HepG2 (cell line): ENCODE results near the gene HES3. TPM values are rescaled to one million over a fixed set of nuclear protein-coding genes. Genes with fewer than 3 reads are reported as not detected.

Source experiments
- AKNA ChIP-seq: sonication (generic); formaldehyde crosslinking; IDR thresholded peaks from 2 replicates; pipeline ENCODE4 v1.4.0; 2020; ENCODE audit warnings: missing genetic modification reagents, borderline replicate concordance
- CEBPB ChIP-seq: IDR thresholded peaks from 2 replicates; pipeline ENCODE4 v1.6.1; 2011; ENCODE audit warnings: low read depth, low read length, improper control_type of control experiment, borderline replicate concordance
- CEBPG ChIP-seq: IDR thresholded peaks from 2 replicates; pipeline ENCODE4 v1.6.1; 2016
- EP300 ChIP-seq, 3 experiments: sonication (generic) in 1 of 3; formaldehyde crosslinking in 1 of 3; IDR thresholded peaks; 2 replicates each; pipeline versions ENCODE4 v1.5.1 to v1.6.1; 2011 to 2020; ENCODE audit warnings: low read depth in 2 of 3, low read length in 2 of 3, borderline replicate concordance in 1 of 3, improper control_type of control experiment in 1 of 3, mild to moderate bottlenecking in 1 of 3, missing genetic modification reagents in 1 of 3, moderate library complexity in 1 of 3
- FOXJ3 ChIP-seq: sonication (generic); formaldehyde crosslinking; IDR thresholded peaks from 2 replicates; pipeline ENCODE4 v1.4.0; 2020; ENCODE audit warnings: missing genetic modification reagents, mild to moderate bottlenecking, borderline replicate concordance
- FOXO1 ChIP-seq: sonication (generic); formaldehyde crosslinking; IDR thresholded peaks from 2 replicates; pipeline ENCODE4 v1.4.0; 2020; ENCODE audit warnings: missing genetic modification reagents
- FOXP1 ChIP-seq, 2 experiments: fragments of 450-650 bp in 1 of 2; IDR thresholded peaks; 2 replicates each; pipeline ENCODE4 v1.6.1; 2017 to 2018; ENCODE audit warnings: antibody characterized with exemption in 1 of 2
- HNF4A ChIP-seq: sonication (generic); formaldehyde crosslinking; IDR thresholded peaks from 2 replicates; pipeline ENCODE4 v1.4.0; 2020; ENCODE audit warnings: missing genetic modification reagents
- ZBTB33 ChIP-seq: sonication (generic); formaldehyde crosslinking; IDR thresholded peaks from 2 replicates; pipeline ENCODE4 v1.4.0; 2020; ENCODE audit warnings: missing genetic modification reagents
- ZNF12 ChIP-seq: sonication (generic); formaldehyde crosslinking; IDR thresholded peaks from 2 replicates; pipeline ENCODE4 v1.5.0; 2020; ENCODE audit warnings: missing genetic modification reagents
- ZNF124 ChIP-seq: sonication (generic); formaldehyde crosslinking; IDR thresholded peaks from 2 replicates; pipeline ENCODE4 v1.4.0; 2020; ENCODE audit warnings: missing genetic modification reagents
- ZNF281 ChIP-seq: sonication (generic); formaldehyde crosslinking; IDR thresholded peaks from 2 replicates; pipeline ENCODE4 v1.4.0; 2020; ENCODE audit warnings: missing genetic modification reagents, borderline replicate concordance
- ZNF747 ChIP-seq: sonication (generic); formaldehyde crosslinking; IDR thresholded peaks from 2 replicates; pipeline ENCODE4 v1.8.1; 2023; ENCODE audit warnings: missing genetic modification reagents, mild to moderate bottlenecking, borderline replicate concordance
- polyA plus RNA-seq, 8 experiments: library from polyadenylated mRNA; depleted of rRNA in 3 of 8; stranded (reverse) in 7 of 8; unstranded in 1 of 8; fragments of >200 nt; fragmentation: Illumina TruSeq in 4 of 8; extraction: Trizol in 4 of 8; gene quantifications; 2 replicates each; pipeline versions ENCODE4 v1.2.1 to v1.2.3, GENCODE V29; 2011 to 2016; ENCODE audit warnings: low read depth in 4 of 8, missing spikeins in 1 of 8, mixed read lengths in 1 of 8; ENCODE audit not compliant: insufficient read depth in 1 of 8
- total RNA-seq, 5 experiments: library from RNA; depleted of rRNA; stranded (reverse); fragments of >200 nt; fragmentation: Illumina TruSeq; extraction: Trizol; gene quantifications; 2 replicates each; pipeline ENCODE4 v1.2.3, GENCODE V29; 2016; ENCODE audit warnings: low read depth in 1 of 5

HES3 gene
- total and polyA plus RNA-seq, 2 of the 13 experiments (the other 11 are each of a cell fraction or from before 2014, with no cell fraction given), result not detected

- TF ChIP-seq AKNA (no peak), ZNF281 (CRISPR knock-in tag) (0 out of 2 replicates have a peak, but pooled peaks have one; percentile 38), FOXO1 (CRISPR knock-in tag) (0 out of 2 replicates have a peak, but pooled peaks have one; percentile 18), FOXJ3 (CRISPR knock-in tag) (no peak), EP300 (IDR thresholded peaks at IDR 0.05; ENCODE audit: low read depth in 2 of 2, low read length in 2 of 2) (peak in 1 of 2 experiments; percentile 33; a peak in 1 of 4 replicates), EP300 (CRISPR knock-in tag; IDR thresholded peaks at IDR 0.05; ENCODE audit: borderline replicate concordance) (no peak), CEBPG (peak; percentile 86), FOXP1 (IDR thresholded peaks at IDR 0.05) (no peak), FOXP1 (CRISPR knock-in tag; IDR thresholded peaks at IDR 0.05) (peak; percentile 42; the same call in 1 of the 2 replicates), HNF4A (0 out of 2 replicates have a peak, but pooled peaks have one; percentile 15), ZBTB33 (CRISPR knock-in tag) (peak; percentile 71), ZNF124 (CRISPR knock-in tag) (0 out of 2 replicates have a peak, but pooled peaks have one; percentile 35), ZNF747 (CRISPR knock-in tag) (no peak), CEBPB (peak; percentile 88), ZNF12 (CRISPR knock-in tag) (no peak)
Measured at GRCh38 chr1:6294890-6295556, 51.0 kb downstream of the HES3 start (continued).
